HG03139 (cell line): ENCODE data around the gene PDF.

Experiments used
- ATAC-seq: cut with Tn5 transposase; IDR thresholded peaks from one replicate; pipeline ENCODE4 v1.9.1; 2021; ENCODE audit not compliant: unreplicated experiment

PDF gene

DNA sequence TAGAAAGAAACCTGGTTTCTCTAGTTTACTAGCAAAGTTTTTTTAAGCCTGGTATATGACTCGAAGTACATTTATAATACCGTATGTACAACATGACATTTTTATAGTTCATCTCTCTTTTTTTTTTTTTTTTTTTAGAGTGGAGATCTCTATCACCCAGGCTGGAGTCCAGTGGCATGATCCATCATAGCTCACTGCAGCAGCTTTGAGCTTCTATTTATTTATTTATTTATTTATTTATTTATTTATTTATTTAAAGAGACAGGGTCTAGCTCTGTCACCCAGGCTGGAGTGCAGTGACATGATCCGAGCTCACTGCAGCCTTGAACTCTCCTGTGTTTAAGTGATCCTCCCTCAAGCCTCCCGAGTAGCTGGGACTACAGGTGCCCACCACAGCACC, 45.1 kb downstream of the PDF start:
- no peak for ATAC-seq

GRCh38 chr16:69283851-69284250, 46.5 kb downstream of the PDF start:
- ATAC-seq = no peak

DNA sequence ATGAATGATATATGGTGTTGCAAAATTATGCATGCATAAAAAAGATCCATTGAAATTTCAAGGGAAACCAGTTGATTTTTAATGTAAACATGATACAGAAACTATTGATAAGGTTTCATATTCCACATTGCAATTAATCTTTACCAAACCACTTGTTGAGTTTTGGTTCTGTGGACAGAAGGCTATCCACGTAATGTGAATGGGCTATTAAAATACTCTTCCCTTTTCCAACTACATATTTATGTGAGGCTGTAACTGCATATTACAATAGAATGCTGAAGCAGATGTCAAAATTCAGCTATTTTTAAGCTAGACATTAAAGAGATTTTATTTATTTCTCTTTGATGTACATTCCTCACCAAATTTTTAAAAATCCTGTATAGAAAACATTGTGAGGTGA, 53.0 kb downstream of the PDF start:
- ATAC-seq = no peak
